HepG2 (cell line): ENCODE data around the gene AKR1E2.

Experiments used
- NFIC ChIP-seq: IDR thresholded peaks from 2 replicates; pipeline ENCODE4 v1.6.1; 2012; ENCODE audit warnings: mild to moderate bottlenecking, low read length, inconsistent platforms
- POLR2A ChIP-seq, 2 experiments: IDR thresholded peaks; 2 replicates each; pipeline ENCODE4 v1.6.1; 2011; ENCODE audit warnings: low read depth in 2 of 2, low read length in 2 of 2, mild to moderate bottlenecking in 1 of 2, moderate library complexity in 1 of 2; ENCODE audit not compliant: insufficient read depth in 1 of 2
- SNRNP70 ChIP-seq: fragments of 200-400 bp; formaldehyde crosslinking; IDR thresholded peaks from 2 replicates; pipeline ENCODE4 v1.6.1; 2017; ENCODE audit warnings: mild to moderate bottlenecking, low read depth, low read length, moderate library complexity
- TEAD2 ChIP-seq: sonication (generic); formaldehyde crosslinking; IDR thresholded peaks from 2 replicates; pipeline ENCODE4 v1.9.0; 2021; ENCODE audit warnings: missing genetic modification reagents
- ZNF318 ChIP-seq: sonication (generic); formaldehyde crosslinking; IDR thresholded peaks from 2 replicates; pipeline ENCODE4 v1.4.0; 2020; ENCODE audit warnings: mild to moderate bottlenecking, missing genetic modification reagents
- ZNF850 ChIP-seq: sonication (generic); formaldehyde crosslinking; conservative IDR thresholded peaks from 2 replicates; pipeline ENCODE4 v1.9.0; 2021; ENCODE audit warnings: mild to moderate bottlenecking, missing genetic modification reagents

- TF ChIP-seq SNRNP70 = no peak
- no peak for TF ChIP-seq NFIC
- no peak for TF ChIP-seq POLR2A (IDR thresholded peaks at IDR 0.05; ENCODE audit: insufficient read depth in 1 of 2, low read depth in 2 of 2, low read length in 2 of 2)
- no peak for TF ChIP-seq TEAD2 (CRISPR knock-in tag)
- TF ChIP-seq ZNF850 = no peak
- no peak for TF ChIP-seq ZNF318
These were observed 4.5 kb downstream of the AKR1E2 start for GRCh38 chr10:4830551-4830950.
